SK-N-MC (cell line): ENCODE data around the gene MYO18A.
"Not testable (repeated sequence)": the region's sequence is repeated elsewhere in the genome, so short reads cannot be mapped to it uniquely, and the experiment has no call there.

Experiments used
- DNase-seq: peaks from one replicate; pipeline ENCODE4 v3.0.0-alpha.2; 2011; ENCODE audit warnings: low read depth, low spot score
- H3K27ac ChIP-seq: fragments of 200-600 bp; sonication (generic); 2 replicates; pipeline ENCODE4 v1.5.1; 2016; ENCODE audit warnings: mixed run types
- H3K36me3 ChIP-seq: fragments of 200-600 bp; sonication (generic); 2 replicates; pipeline ENCODE4 v1.6.1; 2017; ENCODE audit warnings: antibody characterized with exemption, low read length, mixed read lengths; ENCODE audit not compliant: insufficient read depth
- H3K4me3 ChIP-seq: fragments of 200-600 bp; sonication (generic); 2 replicates; pipeline ENCODE4 v1.5.1; 2016
- H3K9ac ChIP-seq: fragments of 200-600 bp; sonication (generic); 2 replicates; pipeline ENCODE4 v1.8.0; 2017; ENCODE audit warnings: mixed run types, mixed read lengths; ENCODE audit not compliant: insufficient read length
- H3K9me3 ChIP-seq: fragments of 200-600 bp; sonication (generic); 2 replicates; pipeline ENCODE4 v1.6.1; 2017; ENCODE audit warnings: low read depth, mild to moderate bottlenecking, antibody characterized with exemption, low read length, moderate library complexity, mixed read lengths
- EZH2 ChIP-seq: fragments of 200-600 bp; sonication (generic); IDR thresholded peaks from one replicate; pipeline ENCODE4 v1.6.1; 2017; ENCODE audit warnings: antibody characterized with exemption
- FOXP2 ChIP-seq: optimal IDR thresholded peaks from 2 replicates; pipeline ENCODE3; 2011; ENCODE audit warnings: mild to moderate bottlenecking, moderate library complexity; ENCODE audit not compliant: insufficient read depth; ENCODE audit errors: extremely low read length, control extremely low read depth
- POLR2AphosphoS5 ChIP-seq: IDR thresholded peaks from 2 replicates; pipeline ENCODE4 v1.6.1; 2012; ENCODE audit warnings: mild to moderate bottlenecking, low read depth, low read length, borderline replicate concordance

MYO18A gene

GRCh38 chr17:29091606-29092289 lies 88.5 kb downstream of the MYO18A start:
- H3K9ac ChIP-seq, result no peak overlapping the region
- no peak overlapping the region for H3K4me3 ChIP-seq
- no peaks in the 10 kb centered on the region for H3K36me3 ChIP-seq
- H3K9me3 ChIP-seq, result no peaks in the 10 kb centered on the region
- TF ChIP-seq EZH2 (no peak), FOXP2 (no peak), POLR2AphosphoS5 (no peak)
- no peak overlapping the region for H3K27ac ChIP-seq
- DNase-seq, result no peak

DNA sequence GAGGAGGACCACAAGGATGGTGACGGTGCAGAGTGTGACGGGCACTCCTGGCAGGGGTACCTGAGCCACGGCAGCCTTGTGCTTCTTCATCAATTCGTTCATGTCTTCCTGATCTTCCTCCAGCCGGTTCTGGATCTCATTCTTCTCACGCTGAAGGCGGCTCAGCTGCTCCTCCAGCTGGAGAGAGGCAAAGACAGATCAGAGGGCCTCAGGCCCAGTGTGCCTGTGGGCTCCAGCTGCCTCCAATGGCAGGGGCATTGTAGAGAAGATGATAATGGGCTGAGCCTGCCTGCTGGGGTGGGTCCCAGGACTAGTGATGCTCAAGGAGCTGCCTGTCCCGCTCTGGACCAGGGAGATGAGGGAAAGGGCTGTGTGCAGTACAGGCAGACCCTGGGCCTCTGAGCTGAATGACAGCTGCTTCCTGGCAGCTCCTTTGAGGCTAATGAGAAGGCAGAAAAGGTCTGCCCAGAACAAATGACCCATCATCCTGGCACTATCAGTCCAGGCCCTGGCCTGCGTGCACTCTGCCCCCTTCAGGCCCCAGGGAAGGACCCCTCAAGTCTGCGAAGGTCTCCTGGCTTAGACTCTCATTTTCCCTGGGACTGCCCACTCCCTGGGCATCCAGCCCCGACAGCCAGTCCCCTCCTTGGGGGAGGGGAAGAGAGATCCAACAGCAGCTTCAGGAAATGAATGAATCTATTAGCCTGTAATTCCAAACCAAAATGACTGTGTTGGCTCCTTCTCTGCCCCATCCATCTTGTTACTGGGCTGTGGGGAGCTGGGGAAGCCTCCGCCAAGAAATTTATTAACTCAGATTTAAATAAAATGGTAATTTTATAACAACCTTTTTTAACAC lies 89.2 kb downstream of the MYO18A start:
- no peaks in the 10 kb centered on the region for H3K36me3 ChIP-seq

GRCh38 chr17:29090108-29090507 lies 90.1 kb downstream of the MYO18A start:
- no peaks in the 10 kb centered on the region for H3K9me3 ChIP-seq
- H3K9ac ChIP-seq, result no peak overlapping the region
- no peak for TF ChIP-seq EZH2
- no peak for TF ChIP-seq FOXP2
- no peak for TF ChIP-seq POLR2AphosphoS5
- DNase-seq, result no peak
- H3K36me3 ChIP-seq, result no peaks in the 10 kb centered on the region
- H3K27ac ChIP-seq, result no peak overlapping the region
- H3K4me3 ChIP-seq, result no peak overlapping the region

More for the DNA sequence above, 89.2 kb downstream of the MYO18A start:
- no peak overlapping the region for H3K9ac ChIP-seq
- H3K27ac ChIP-seq, result no peak overlapping the region
- DNase-seq, result no peak
- TF ChIP-seq FOXP2, result no peak
- no peak for TF ChIP-seq EZH2
- no peak for TF ChIP-seq POLR2AphosphoS5
- H3K9me3 ChIP-seq, result no peaks in the 10 kb centered on the region
- no peak overlapping the region for H3K4me3 ChIP-seq

DNA sequence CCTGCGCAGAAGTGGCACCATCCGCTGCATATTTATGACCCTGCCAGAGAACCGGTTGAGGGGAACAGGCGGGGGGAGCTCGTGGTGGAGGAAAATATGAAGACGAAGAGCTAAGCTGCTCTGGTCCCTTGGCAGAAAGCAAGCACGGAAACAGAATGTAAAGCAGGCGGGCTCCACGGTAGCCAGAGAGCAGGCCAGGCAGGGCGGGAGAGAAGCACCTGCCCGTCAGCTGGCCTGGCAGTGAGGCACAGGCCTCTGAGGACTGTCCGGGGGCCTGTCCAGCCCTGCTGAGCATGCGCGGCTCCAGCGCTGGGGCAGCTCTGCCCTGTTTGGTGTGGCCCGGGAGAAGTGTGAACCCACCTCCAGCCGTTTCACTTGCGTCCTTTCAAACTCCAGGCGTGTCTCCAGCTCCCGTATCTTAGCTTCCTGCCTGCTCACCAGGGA lies 90.6 kb downstream of the MYO18A start:
- H3K36me3 ChIP-seq, result no peaks in the 10 kb centered on the region
- H3K9me3 ChIP-seq, result no peaks in the 10 kb centered on the region
- DNase-seq, result no peak
- H3K9ac ChIP-seq, result no peak overlapping the region
- TF ChIP-seq EZH2, result no peak
- TF ChIP-seq FOXP2, result no peak
- TF ChIP-seq POLR2AphosphoS5, result no peak
- no peak overlapping the region for H3K27ac ChIP-seq
- no peak overlapping the region for H3K4me3 ChIP-seq

- not testable (repeated sequence) for H3K4me3 ChIP-seq, H3K9me3 ChIP-seq, H3K36me3 ChIP-seq, DNase-seq, H3K9ac ChIP-seq, H3K27ac ChIP-seq
Observed at GRCh38 chr17:29088782-29089181, 91.4 kb downstream of the MYO18A start.

DNA sequence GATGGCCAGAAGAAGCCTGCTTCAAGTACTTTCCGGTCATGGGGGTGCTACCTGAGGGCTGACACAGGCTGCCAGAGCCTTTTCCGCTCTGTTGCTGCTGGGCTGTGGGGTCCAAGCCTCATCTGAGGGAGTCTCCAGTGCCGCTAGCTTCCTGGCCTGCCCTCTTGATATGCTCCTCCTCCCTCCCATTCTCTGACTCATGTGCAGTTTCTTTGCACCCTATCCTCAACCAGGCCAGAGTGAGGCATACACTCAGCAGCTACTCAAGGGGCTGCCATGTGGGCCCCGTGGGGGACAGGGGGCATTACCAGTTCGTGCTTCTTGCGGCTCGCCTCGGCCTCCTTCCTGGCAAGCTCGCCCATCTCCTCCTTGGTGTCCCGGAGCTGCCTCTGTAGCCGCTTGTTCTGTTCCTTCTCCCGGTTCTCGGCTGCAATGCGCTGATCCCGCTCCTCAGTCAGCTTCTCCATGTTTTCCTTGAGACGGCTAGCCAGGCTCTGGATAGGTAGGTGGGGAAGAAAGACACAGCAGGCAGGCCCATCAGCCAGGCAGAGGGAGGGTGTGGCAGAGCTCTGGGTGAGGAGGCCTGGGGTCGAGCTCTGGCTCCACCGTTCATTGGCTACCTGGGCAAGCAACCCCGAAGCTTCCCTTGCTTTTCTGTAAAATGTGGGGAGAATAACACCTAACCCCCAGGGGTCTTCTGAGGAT lies 93.4 kb downstream of the MYO18A start:
- H3K9me3 ChIP-seq, result no peaks in the 10 kb centered on the region
- no peak for DNase-seq
- H3K27ac ChIP-seq, result no peak overlapping the region
- TF ChIP-seq POLR2AphosphoS5 (no peak), FOXP2 (no peak), EZH2 (no peak)
- no peak overlapping the region for H3K4me3 ChIP-seq
- no peak overlapping the region for H3K9ac ChIP-seq
- no peaks in the 10 kb centered on the region for H3K36me3 ChIP-seq

DNA sequence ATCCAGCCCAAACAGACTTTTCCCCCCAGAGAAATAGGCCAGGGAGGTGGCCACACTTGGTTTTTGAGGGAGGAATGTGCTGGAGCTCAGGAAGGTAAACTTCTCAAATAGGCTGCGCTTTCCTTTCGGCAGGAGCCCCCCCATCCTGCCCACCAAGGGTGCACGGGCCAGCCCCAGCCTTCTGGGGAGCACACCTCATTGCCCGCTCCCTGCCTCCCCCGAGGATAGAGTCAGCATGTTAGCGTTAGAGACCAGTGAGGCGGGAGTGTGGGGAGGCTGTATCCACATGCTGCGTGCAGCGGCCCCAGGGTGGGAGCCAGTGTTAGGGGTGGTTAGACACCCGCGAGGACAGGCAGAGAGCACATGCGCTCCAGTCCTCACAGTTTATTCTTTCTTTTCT lies 95.0 kb downstream of the MYO18A start:
- no peak for DNase-seq
- TF ChIP-seq FOXP2, result no peak
- TF ChIP-seq POLR2AphosphoS5, result no peak
- no peaks in the 10 kb centered on the region for H3K9me3 ChIP-seq
- no peaks in the 10 kb centered on the region for H3K36me3 ChIP-seq
- peak overlapping the region; percentile 81 for H3K27ac ChIP-seq
- peak overlapping the region; percentile 38; the same call in 1 of the 2 replicates for H3K4me3 ChIP-seq
- H3K9ac ChIP-seq, result peak overlapping the region; percentile 57

DNA sequence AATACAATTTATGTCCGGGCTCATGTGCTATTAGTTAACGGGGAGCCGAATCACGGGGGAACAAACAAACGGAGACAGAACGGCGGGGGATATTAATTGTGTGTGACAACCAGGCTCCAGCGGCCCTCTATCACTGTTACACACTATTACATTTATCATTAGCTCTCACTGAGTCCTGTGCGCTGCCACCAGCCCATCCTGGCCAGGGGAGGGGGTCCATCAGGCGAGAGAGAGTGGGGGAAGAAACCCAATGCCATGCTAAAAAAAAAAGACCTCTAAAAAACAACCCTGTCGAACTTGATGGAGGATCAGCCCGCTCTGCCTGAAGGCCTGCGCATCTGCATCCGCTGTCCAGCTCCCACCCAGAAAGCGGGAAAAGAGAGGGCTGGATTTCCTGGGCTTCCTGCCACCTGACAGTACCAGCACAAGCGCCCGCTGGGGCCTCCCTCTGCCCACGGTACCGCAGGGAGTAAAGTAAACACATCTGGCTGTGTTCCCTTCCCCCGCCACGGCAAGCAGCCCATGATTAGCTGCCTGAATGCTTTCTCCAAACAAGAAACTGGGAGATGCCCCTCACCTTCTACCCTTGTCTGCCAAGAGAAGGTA lies 95.6 kb downstream of the MYO18A start:
- Histone ChIP-seq H3K9ac (peak overlapping the region; percentile 57), H3K4me3 (peak overlapping the region; percentile 38; the same call in 1 of the 2 replicates), H3K36me3 (no peaks in the 10 kb centered on the region), H3K9me3 (no peaks in the 10 kb centered on the region), H3K27ac (peak overlapping the region; percentile 81)
- TF ChIP-seq FOXP2, result peak; percentile 93
- no peak for TF ChIP-seq POLR2AphosphoS5
- peak; percentile 18 for DNase-seq
